ENCODE results near the gene S100PBP. TPM values are rescaled to one million over a fixed set of nuclear protein-coding genes. Genes with fewer than 3 reads are reported as not detected.

The S100PBP gene
- 21.3 and 25.5 TPM in 2 replicates for total RNA-seq (2014; rRNA removed; shearing (Covaris generic); ENCODE audit: low replicate concordance)

DNA sequence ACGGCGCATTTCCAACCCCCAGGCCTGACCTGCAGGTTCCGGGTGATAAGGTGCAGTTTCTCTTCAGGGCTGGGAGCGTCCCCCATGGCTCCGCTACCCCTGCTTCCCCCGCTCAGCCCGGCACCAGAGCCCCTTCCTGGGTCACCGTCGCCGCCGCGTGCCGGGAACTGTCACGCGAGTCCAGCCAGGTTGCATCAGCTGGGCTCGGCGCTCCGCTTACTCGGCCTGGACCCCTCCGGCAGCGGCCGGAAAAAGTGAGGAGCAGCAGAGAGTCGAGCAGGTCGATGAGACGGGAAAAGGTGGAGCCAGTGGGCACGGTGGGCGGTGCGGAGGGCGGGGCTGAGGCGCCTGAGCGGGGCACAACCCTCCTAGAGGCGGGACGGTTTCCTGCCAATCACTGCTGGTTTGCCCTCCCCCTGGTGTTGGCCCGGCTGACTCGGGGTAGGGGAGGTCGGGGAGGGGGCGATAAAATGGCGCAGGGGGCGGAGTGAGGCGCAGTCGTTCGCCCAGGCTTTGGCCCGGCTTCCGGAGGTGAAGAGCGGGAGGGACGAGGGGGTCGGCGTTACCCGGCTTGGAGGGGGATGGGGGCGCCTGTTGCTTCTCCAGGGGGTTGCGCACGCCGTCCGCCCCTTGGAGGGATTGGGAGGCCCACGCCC is at the start of gene S100PBP, which contains the start of gene YARS1:
Gene S100PBP (plus strand): TSS at position 495 of the 656 bp plus-strand sequence. CDS start 8,447 bp downstream, outside the sequence.
Gene YARS1 (minus strand): TSS at position 200 of the 656 bp plus-strand sequence. CDS start 114 bp downstream, at position 86.
- in situ Hi-C loops (cut with HindIII; ENCODE audit: low pct_unique_long_range_greater_than_20kb, low sequenced_read_pairs): no loop called here
- DNase-seq (ENCODE audit: low read depth): peak; percentile 97

DNA sequence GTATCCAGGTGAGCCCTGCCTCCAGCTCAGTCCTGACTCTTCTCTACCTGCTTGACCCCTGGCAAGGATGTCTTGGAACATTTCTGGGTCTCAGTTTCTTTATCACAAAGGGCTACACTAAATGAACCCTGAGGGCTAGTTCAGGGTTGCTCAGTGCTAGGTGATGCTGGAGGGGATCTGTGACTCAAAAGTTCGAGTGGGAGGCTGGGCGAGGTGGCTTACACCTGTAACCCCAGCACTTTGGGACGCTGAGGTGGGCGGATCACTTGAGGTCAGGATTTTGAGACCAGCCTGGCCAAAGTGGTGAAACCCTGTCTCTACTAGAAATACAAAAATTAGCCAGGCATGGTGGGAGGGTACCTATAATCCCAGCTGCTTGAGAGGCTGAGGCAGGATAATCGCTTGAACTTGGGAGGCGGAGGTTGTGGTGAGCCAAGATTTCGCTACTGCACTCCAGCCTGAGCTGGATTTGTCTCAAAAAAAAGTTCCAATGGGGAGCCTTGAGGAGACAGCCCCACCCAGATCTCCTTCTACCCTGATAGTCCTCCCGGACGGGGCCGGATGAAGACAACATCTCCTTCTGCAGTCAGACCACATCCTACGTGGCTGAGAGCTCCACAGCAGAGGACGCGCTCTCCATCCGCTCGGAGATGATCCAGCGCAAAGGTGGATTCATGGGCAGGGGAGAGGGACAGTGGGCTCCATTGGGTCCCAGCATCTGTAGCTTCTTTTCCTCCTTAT is 49.2 kb upstream of the S100PBP start:
- in situ Hi-C loops (cut with HindIII; ENCODE audit: low pct_unique_long_range_greater_than_20kb, low sequenced_read_pairs): no loop called here

DNA sequence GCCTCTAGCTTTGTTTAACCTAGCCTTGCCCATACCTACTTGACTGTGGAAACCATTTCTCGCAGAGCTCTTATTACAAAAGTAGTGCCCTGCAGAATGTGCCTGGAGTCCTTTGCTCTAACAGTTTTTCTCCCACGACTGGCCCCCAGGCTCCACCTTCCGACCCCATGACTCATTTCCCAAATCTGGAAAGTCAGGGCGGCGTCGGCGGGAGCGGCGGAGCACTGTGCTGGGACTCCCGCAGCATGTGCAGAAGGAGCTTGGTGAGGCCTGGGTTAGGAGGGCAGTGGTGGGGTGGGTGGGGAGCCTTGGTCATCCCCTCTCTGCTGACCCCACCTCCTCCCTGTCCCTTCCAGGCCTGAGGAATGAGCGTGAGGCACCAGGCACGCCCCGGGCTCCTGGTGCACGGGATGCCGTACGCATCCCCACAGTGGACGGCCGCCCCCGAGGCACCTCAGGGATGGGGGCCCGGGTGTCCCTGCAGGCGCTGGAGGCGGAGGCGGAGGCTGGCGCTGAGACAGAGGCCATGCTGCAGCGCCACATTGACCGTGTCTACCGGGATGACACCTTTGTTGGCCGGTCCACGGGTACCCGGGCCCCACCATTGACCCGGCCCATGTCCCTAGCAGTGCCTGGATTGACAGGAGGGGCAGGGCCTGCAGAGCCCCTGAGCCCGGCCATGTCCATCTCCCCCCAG is 47.8 kb upstream of the S100PBP start:
- no peak for DNase-seq (ENCODE audit: low read depth)
- in situ Hi-C loops (cut with HindIII; ENCODE audit: low pct_unique_long_range_greater_than_20kb, low sequenced_read_pairs): no loop called here

More for the DNA sequence above, 49.2 kb upstream of the S100PBP start:
- DNase-seq (ENCODE audit: low read depth): no peak

GRCh38 chr1:32770221-32770731 is 47.2 kb upstream of the S100PBP start:
- no peak for DNase-seq (ENCODE audit: low read depth)

GRCh38 chr1:32770741-32771548 is 46.5 kb upstream of the S100PBP start:
- no peak for DNase-seq (ENCODE audit: low read depth)
- in situ Hi-C loops (cut with HindIII; ENCODE audit: low pct_unique_long_range_greater_than_20kb, low sequenced_read_pairs): no loop called here

More at GRCh38 chr1:32770221-32770731, 47.2 kb upstream of the S100PBP start:
- in situ Hi-C loops (cut with HindIII; ENCODE audit: low pct_unique_long_range_greater_than_20kb, low sequenced_read_pairs): no loop called here

DNA sequence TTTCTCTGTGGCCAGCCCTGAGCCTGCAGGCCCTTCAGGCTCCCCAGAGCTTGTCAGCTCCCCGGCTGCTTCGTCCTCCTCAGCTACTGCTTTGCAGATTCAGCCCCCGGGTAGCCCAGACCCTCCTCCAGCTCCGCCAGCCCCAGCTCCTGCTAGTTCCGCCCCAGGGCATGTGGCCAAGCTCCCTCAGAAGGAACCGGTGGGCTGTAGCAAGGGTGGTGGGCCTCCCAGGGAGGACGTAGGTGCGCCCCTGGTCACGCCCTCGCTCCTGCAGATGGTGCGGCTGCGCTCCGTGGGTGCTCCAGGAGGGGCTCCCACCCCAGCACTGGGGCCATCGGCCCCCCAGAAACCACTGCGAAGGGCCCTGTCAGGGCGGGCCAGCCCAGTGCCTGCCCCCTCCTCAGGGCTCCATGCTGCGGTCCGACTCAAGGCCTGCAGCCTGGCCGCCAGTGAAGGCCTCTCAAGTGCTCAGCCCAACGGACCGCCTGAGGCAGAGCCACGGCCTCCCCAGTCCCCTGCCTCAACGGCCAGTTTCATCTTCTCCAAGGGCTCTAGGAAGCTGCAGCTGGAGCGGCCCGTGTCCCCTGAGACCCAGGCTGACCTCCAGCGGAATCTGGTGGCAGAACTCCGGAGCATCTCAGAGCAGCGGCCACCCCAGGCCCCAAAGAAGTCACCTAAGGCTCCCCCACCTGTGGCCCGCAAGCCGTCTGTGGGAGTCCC is 45.7 kb upstream of the S100PBP start:
- in situ Hi-C loops (cut with HindIII; ENCODE audit: low pct_unique_long_range_greater_than_20kb, low sequenced_read_pairs): no loop called here
- no peak for DNase-seq (ENCODE audit: low read depth)

DNA sequence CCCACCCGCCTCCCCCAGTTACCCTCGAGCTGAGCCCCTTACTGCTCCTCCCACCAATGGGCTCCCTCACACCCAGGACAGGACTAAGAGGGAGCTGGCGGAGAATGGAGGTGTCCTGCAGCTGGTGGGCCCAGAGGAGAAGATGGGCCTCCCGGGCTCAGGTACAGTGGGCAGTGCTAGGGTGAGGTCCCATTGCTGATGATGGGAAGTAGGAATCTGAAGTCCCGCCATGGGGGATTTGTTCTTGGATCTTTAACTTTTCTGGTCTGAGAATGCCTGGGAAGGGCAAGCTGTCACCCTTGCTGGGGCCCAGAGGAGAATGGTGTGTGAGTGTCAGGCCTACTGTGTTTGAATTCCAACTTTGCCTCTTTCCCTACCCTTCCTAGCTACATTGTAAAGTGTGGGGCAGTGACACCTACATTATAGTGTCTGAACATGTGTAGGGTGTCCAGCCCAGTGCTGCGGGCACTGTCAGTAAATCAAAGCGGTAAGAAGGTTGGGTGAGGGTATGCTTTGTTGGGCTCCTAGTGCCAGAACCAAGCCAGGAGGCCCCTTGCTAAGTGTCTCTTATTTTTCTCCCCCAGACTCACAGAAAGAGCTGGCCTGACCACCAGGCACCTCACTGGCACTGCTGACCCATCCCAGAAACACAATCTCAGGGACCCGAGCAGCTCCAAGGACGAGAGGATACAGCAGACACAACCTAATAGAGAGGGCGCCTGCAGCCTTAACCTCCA is 45.0 kb upstream of the S100PBP start:
- no peak for DNase-seq (ENCODE audit: low read depth)
- in situ Hi-C loops (cut with HindIII; ENCODE audit: low pct_unique_long_range_greater_than_20kb, low sequenced_read_pairs): no loop called here

- in situ Hi-C loops (cut with HindIII; ENCODE audit: low pct_unique_long_range_greater_than_20kb, low sequenced_read_pairs): no loop called here
- DNase-seq (ENCODE audit: low read depth): peak; percentile 66
These were observed 44.3 kb upstream of the S100PBP start for GRCh38 chr1:32773018-32773763.

DNA sequence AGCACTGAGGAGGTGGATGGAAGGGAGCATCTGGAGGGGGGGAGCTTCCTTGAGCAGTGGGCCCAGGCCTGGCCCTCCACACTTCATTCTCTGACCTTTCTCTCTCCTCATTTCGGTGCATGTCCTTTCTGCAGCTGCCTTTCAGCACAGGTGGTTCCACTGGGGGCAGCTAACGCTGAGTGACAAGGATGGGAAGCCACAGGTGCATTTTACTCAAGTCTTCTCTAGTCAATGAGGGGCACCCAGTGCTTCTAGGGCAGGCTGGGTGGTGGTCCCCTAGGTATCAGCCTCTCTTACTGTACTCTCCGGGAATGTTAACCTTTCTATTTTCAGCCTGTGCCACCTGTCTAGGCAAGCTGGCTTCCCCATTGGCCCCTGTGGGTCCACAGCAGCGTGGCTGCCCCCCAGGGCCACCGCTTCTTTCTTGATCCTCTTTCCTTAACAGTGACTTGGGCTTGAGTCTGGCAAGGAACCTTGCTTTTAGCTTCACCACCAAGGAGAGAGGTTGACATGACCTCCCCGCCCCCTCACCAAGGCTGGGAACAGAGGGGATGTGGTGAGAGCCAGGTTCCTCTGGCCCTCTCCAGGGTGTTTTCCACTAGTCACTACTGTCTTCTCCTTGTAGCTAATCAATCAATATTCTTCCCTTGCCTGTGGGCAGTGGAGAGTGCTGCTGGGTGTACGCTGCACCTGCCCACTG is 43.5 kb upstream of the S100PBP start:
- no peak for DNase-seq (ENCODE audit: low read depth)
- in situ Hi-C loops (cut with HindIII; ENCODE audit: low pct_unique_long_range_greater_than_20kb, low sequenced_read_pairs): no loop called here

DNA sequence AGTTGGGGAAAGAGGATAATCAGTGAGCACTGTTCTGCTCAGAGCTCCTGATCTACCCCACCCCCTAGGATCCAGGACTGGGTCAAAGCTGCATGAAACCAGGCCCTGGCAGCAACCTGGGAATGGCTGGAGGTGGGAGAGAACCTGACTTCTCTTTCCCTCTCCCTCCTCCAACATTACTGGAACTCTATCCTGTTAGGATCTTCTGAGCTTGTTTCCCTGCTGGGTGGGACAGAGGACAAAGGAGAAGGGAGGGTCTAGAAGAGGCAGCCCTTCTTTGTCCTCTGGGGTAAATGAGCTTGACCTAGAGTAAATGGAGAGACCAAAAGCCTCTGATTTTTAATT is 43.0 kb upstream of the S100PBP start:
- DNase-seq (ENCODE audit: low read depth): no peak
- in situ Hi-C loops (cut with HindIII; ENCODE audit: low pct_unique_long_range_greater_than_20kb, low sequenced_read_pairs): no loop called here

DNA sequence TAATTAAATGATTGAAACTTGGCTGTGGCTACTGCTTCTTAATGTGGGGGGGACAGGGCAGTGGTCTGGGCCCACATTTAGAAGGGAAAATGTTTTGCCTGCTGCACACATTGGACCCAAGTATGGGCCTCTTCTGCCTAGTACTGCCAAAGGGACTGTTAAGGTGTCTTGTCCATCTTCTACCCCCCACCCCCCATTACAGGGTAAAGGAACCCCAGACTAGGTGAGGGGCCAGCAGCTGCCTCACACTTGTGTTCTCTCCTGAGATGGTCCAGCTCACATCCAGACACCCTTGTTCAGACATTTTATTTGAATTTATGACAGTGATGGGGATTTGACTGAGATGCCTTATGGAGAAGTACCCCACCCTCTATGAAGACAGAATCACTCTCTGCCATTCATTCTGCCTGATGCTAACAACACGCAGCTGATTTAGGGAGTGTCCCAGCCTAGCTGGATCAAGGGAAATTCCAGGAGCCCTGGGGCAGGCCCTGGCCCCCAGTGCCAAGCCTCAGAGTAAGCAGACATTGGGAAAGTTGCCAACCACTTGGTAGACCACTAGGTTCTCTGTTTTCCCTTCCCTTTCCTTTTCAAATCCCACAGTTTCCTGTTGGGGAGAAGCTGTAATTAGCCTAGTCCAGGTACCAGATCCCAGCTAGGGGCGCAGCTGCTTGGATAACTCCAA is 42.4 kb upstream of the S100PBP start:
- in situ Hi-C loops (cut with HindIII; ENCODE audit: low pct_unique_long_range_greater_than_20kb, low sequenced_read_pairs): no loop called here
- peak; percentile 54 for DNase-seq (ENCODE audit: low read depth)

- in situ Hi-C loops (cut with HindIII; ENCODE audit: low pct_unique_long_range_greater_than_20kb, low sequenced_read_pairs): no loop called here
- no peak for DNase-seq (ENCODE audit: low read depth)
These were observed 41.7 kb upstream of the S100PBP start for GRCh38 chr1:32775640-32776337.

GRCh38 chr1:32779242-32779641 is 38.2 kb upstream of the S100PBP start:
- in situ Hi-C loops (cut with HindIII; ENCODE audit: low pct_unique_long_range_greater_than_20kb, low sequenced_read_pairs): no loop called here
- DNase-seq (ENCODE audit: low read depth): no peak

DNA sequence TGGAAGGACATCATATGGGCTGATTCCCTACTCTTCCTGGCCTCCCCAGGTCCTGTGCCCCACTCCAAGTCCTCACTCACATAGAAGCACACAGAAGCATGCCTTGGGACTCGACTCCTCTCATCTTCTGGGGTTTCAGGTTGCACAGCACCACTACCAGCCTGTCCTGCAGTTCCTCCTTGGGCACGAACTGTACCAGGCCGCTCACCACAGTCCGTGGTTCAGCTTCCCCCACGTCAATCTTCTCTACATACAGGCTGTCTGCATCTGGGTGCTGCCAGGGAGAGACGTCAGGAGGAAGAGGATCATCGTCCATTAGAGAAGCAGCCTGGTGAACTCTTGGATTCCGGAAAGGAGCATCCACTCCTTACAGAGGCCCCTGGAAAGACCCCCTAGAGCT is 37.4 kb upstream of the S100PBP start:
- no peak for DNase-seq (ENCODE audit: low read depth)
- in situ Hi-C loops (cut with HindIII; ENCODE audit: low pct_unique_long_range_greater_than_20kb, low sequenced_read_pairs): loop anchor here (5.0 kb wide), 1 partner anchor 68 kb away; no protein-coding TSS in a partner anchor

Measured in Caki2 (cell line).